TTC549 (cell line): ENCODE data around the gene PRDM1.

Experiments used
- FAIRE-seq: peaks from 2 replicates; lab custom pipeline; 2012; peaks lifted over from hg19 to GRCh38; lab: Jason Lieb, UNC

PRDM1 gene

DNA sequence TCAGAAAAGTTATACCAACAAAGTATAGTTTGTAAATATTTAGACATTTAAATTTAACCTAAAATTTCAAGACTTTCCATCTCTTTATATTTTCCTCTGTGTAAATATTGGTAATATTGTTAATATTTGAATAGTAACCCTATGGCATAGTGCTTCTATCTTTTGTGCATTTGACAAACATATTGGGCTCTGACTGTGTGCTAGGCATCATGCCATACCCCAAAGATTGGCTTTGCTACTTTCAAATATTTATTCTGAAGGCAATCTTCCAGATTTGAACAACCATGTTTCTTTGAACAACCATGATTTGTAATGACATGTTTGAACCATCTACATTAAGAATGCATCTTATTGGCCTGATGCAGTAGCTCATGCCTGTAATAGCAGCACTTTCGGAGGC lies 15.5 kb upstream of the PRDM1 start:
- no peak for FAIRE-seq

DNA sequence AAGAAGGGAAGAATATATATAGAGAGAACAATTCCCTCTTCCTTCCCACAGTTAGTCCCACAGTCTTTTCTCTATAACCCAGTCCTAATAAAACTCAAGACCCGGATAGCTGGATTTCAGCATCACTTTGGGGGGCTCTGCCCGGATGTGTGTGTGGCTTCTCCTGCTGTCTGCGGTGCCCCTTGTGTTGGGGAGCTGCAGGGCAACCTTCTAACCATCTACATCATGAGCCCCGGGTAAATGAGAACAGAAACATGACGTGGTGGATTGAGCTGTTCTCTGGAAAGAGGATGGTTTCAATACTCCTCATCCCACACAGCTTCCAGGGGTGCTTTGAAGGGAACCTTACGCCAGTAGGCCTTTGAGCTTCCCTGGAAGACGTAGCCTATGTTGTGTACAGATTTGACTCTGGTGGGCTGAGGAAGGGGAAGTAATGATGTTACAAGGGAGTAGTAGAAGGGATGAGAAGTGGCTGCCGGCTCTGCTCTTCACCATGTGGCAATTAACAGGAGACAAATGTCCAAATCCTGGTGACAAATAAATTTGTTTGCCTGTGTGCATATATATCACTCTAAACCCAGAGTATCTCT lies 13.5 kb upstream of the PRDM1 start:
- no peak for FAIRE-seq

DNA sequence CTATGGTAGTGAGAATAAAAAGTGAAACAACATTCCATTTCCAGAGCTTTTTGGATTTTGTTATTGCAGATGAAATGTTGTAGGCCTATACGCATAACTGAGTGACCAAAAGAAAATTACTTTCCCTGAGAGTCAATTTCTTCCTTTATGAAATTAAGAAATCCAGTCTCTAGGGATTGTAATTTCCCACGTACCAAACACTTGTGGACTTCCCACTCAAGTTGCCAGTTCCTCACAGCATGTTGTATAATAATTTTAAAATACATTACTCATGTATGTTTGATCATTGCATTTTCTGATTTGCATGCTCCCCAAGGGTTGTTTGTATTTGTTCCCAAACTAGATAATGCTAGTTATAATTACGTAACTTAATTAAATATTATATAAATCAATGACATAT lies 12.0 kb upstream of the PRDM1 start:
- FAIRE-seq = no peak

DNA sequence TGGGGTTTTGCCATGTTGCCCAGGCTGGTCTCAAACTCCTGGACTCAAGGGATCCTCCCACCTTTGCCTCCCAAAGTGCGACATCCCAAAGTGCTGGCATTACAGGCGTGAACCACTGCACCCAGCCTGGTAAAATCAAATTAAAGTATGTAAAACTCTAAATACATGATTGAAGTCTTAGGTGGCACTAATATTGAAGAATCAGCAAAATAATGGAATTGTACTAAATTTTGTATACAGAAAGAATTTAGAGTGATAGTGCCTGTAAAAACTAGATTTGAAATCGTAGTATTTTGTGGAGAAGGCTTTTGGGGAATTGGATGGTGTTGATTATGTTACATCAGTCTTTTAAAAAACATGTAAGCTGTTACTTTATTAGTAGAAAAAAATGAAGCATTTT lies 10.0 kb upstream of the PRDM1 start:
- no peak for FAIRE-seq

DNA sequence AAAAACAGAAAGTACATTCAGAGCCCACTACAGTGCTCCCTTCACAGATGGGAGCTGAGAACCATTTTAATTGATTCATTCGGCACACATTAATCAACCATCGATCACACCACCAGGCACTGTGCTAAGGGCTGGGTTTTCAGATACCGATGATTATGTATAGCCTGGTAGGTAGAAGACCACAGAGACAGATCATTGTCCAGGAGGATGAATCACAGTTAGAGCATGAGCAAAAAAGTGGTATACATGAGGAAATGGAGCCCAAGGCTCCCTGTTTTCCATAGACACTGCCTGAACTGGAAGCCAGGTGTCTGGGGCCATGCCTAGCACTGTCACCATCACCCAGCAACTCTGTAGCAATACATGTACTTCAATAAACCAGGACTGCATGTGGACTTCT lies 9.0 kb upstream of the PRDM1 start:
- FAIRE-seq = no peak

DNA sequence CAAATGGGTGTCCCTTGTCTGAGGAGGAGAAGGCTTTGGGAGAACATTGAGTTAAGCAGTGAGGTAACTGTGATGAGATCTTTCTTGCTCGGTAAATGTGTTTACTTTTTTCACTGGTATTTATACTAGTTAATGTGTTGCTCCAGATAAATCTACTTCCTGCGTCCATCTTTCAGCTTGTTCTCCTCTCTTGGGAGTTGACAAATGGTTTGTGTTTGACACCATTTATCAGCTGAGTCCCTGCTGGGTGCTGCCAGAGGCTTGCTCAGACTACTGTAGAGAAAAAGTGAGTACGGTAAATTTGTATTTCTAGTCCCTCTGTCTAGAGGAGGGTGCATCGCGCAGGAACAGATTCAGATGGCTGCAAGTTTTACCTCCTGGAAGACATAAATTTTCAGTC lies 8.3 kb upstream of the PRDM1 start:
- no peak for FAIRE-seq

DNA sequence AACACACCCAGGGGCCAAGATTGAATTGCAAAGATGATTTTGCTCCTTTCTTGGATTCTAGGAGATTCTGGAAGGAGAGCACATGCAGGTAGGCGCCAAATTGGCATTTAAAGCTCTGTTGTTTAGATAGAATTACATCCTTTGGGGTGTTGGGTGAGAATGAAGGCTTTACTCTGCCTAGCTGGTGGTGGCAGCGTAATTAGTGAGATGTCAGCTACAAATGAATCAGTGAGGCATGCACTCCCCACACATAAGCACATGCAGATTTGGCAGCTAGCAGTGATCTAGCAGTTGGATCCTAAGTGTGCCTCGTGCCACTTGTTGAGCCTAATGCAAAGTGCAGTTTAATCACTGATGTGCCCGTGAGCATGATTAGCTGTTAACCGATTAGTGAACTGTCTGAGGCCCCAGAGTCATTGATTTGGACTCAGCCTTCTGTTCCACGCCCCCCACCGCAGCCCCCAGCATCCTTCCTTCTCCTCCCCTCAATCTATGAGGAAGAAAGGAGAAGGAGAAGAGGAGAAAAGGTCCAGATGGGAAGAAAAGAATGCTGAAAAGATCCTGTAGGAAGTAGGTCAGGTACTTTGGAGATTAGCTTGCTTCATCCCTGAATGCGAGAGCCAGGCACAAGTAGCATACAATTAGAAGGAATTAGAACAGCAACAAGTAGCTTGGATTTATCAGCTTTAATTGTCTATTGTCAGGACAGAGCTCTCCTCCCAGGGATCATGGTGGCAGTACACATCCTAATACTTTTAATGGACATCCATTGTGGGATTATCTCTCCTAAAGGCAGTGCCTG lies 6.0 kb upstream of the PRDM1 start:
- no peak for FAIRE-seq

DNA sequence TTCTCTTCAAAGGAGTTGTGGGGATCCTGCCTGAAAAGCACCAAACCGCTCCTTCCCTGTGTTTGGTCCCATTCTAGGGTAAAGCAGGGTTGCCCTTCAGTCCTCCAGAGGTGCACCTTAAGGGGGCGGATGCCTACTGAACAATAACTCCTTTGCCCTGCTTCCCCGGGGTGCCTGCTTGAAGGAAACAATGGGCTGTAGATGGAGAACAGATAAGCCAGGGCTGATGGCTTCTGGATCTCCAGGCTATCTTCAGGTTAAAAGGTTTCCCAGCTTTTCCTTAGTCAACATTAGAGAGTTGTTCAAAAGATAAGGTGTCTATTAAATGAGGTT lies 5.4 kb upstream of the PRDM1 start:
- no peak for FAIRE-seq

DNA sequence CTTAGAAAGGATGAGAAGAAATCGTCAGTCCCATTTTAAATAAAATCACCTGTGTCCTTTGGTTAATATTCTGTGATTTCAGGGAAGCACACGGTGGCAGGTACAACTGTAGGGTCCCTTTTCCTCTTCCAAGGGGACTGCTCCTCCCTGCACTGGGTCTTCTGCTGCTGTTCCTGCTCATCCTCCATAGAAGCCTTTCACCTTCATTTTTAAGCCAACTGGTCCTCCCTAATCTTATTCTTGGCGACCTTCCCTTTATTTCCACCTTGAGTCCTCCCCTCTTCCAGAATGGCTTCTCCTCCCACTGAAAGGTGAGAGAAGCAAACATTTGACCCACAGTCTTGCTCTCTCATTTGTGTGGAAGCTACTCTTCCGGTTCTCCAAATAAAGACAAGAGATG lies 4.4 kb upstream of the PRDM1 start:
- no peak for FAIRE-seq

DNA sequence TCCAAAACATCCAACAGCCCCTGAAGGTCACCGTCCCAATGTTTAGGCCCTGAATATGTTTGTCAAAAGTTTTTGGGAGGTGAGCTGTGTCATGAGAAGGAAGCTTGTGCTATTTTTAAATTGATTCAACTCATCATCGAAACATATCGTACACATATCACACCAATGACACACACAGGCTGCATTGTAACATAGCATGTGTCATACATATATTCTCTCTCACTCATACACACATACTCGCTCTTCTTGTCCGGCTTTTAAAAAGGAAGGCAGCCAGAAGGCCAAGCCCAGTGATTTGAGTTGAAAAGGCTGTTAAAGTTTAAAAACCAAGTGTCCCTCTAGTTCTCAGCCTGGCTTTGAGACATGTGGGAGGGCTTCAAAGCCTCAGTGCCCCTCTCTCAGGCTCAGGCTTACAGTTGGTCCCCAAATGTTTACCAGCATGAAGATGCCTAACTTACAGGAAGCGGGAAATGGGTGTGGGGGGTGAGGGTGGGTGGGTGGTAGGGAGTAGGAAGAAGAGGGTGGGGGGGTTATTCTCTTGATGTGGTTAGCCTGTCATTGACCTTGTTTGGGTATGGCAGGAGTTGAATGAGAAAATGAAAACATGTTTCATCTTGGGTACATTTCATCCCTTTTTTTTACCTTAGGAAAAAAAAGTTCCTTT lies 3.3 kb upstream of the PRDM1 start:
- FAIRE-seq = no peak

DNA sequence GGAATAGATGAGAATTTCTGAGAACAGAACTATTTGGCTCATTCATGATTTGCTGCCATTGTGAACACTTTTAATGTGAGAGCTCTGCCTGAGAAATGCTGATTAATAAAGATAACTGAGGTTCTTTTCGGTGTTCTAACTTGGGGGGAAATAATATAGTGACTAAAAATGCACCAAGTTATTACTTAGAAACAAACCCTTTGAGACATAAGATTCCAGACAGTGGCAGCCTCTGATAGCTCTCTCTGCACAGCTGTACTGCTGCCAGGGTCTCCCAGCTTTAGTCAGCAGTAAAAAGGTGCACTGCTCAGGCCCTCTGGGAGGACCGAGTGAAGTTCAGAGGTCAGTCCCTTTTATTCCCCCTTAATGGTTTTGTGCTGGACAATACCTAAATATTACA lies 2.5 kb upstream of the PRDM1 start:
- FAIRE-seq = no peak

DNA sequence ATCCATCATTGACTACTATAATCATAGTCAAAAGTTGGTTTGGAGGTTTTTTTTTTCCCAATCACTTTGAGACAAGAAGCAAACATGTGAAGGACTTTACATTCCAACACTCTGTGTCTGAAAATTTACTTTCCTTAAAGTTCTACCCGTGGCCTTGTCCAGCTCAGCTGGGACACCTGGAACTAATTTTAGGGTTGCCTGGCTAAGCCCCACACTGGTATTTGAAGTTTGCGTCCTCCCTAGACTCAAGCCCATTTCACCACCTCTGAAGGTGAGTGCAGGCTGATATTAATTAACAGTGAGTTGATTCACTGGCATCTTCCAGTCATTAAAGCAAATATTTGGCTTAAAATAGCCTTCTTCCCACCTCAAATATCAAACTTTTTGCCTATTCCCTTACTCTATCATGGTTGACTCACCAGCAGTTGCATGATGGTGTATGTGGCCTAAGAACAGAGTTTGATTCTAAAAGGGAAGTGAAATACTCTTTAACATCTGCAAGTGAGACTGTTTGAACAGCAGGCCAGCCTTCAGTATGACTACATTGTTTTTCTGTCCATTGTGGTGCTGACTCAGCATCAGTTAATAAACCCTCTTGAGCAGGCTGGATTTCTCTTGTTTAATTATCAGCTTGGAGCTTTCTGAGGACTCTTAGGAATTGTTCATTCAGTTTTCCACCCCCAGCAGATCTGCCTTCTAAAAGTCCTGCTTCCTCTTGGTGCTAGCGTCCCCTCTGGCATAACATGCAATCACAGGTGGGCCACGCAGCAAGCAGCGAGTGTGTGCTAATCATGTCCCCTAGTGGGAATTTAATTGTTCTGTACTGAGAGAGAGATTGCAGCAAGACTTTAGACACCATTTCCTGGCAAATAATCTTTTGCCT lies 1.8 kb upstream of the PRDM1 start:
- no peak for FAIRE-seq

DNA sequence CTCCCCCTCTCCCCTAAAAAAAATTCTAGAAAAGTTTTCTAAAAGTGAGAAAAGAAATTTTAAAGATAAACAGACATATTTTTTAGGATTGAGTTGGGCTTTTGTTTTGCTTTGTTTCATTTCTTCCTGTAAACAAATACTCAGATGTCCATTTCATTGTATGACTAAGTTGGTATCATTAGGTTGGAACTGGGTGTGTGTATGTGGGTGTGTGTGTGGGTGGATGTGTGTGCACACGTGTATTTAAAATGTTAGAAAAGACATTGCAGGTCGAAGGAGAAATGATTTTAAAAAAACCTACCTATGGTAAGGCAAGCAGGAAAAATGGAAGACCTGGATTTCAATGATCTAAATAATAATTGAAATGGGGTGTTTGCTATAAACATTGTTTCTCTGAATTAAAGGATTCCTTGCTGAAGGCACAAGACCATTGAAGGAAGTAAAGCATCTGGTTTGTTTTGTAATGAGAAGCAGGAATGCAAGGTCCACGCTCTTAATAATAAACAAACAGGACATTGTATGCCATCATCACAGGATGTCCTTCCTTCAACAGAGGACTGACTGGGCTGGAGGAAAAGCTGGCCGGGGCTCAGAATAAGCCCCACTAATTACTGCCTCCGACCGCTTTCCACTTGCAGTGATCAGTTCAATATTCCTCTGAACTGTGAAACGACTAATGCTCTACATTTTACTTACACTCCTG lies 996 bp upstream of the PRDM1 start:
- FAIRE-seq = no peak

DNA sequence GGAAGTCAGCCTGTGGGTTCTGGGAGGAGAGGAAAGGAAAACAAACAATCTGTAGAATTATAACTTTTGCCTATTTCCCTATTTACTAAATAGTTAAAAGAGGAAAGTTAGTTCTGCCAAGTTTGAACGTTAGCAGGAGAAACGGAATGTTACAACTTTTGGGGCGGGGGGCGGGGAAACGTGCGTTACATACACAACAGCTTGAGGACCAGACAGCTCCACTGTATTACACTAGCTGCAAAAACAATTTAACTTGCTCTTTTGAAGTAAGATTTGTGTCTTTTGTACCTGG lies 498 bp upstream of the PRDM1 start:
- no peak for FAIRE-seq

DNA sequence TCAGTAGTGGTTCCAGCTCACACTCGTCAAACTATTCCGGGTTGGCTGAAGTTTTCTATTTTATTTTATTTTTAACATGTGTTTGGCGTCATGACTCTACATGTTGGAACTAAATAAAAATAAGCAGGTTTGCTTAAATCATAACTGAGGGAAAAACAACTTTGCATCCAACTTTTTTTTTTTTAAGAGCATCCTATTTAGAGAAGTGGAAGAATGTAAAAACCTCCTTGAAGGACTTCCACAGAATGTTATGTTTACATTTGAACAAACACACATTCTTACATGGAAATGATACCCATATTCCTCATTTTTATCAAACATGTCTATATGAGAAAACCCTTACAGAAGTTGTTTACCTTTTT lies 659 bp downstream of the PRDM1 start:
- FAIRE-seq = no peak

DNA sequence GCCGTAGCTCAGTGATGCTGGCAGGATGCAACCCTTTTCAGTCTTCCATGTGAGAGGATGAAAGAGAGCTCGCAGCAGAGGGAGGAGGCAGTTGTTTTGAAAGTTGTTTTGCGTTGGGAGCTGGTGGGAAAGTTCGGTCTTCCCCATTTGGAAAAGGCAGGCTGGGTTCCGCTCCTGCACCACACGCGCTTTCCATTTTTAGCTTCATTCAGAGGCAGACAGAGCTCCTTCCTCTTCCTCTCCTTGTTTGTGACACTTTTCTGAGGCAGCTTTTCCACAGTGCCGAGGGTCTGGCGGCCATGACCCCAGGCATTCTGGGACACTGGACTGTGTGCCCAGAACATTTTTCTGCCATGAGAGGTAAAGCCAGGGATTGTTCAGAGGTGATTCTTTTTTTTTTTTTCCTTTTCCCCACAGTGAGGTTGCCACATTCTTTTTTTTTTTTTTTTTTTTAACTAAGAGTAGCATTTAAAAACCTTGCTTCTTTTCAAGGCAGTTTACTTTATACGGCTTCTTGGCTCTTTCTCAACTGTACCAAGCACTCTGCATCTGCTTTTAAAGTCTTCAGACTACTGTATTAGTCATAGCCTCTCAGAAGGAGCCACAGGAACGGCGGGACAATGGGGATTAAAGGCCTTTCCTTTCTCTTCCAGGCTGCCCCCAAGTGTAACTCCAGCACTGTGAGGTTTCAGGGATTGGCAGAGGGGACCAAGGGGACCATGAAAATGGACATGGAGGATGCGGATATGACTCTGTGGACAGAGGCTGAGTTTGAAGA lies 1.6 kb downstream of the PRDM1 start:
- no peak for FAIRE-seq

DNA sequence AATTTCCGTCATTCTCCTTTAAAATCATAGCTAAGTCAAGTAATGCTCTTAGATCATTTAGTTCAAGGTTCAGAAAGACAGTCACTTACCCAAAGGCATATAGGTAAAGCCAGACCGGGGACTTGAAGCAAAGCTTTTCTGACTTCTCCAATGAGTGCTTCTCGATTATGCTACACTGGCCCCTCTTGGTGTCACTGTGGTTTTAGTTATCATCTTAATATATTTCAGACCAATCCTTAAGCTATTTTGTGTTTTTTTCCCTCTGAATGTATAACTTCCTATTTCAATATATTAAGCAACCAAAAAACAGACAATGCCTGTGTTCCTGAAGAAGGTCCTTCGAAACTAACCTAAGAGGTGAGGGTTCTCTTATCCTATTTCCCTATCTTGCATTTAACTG lies 3.9 kb downstream of the PRDM1 start:
- no peak for FAIRE-seq

DNA sequence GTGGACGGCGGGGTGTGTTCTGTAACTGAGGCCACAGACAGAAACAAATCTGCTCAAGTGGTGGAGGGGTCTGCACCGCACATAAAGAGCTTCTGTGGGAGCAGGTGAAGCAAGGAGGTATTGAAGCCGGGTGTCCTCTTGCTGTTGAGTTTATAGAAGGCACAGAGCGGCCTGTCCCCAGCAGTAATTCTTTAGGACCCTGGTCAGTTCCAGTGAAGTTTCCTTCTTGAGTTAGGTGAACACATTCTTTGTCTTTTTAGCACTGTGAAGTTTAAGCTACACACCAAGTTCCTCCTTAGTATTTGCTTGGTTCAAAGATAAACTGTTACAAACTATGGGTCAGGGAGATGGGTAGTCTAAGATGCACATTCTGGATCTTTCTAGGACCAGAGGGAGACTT lies 6.1 kb downstream of the PRDM1 start:
- no peak for FAIRE-seq

DNA sequence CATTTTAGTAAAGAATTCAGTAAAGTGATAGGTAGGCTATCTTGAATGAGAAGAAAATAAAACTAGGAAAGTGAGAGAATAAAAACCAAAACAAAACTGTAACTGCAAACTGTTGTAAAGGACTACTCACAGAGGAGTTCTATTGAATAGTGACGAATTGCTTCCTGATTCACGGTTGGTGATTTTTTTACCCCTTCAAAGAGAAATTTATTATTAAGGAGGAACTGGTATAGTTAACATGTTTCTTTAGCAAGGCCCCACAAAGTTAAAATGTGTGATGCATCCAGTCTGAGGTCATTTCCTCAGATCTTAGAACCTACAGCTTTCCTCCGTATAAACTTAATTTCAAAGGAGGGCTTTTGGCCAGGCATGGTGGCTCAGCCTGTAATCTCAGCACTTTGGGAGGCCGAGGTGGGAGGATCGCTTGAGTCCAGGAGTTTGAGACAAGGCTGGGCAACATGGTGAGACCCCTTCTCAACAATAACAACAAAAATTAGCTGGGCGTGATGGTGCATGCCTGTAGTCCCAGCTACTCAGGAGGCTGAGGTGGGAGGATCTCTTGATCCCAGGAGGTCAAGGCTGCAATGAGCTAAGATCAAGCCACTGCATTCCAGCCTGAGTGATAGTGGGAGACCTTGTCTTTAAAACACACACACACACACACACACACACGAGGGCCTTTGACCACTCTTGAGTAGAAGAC lies 8.3 kb downstream of the PRDM1 start:
- no peak for FAIRE-seq

DNA sequence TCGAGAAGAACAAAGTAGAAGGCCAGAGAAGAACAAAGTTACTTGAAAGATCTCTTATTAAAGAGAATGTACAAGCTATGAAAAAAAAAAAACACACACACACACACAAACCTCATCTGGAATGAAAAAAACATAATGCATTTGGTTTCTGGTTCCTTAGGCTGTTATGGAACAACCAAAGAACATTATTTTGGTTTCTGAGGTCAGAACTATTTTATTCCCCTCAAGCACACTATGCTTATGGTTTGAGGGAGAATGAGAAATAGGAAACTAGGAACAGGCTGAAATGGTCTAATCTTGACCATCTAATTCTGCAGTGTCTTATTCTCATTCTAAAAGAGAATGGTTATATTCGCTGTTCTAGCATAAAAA lies 8.8 kb downstream of the PRDM1 start:
- FAIRE-seq = no peak
